Suppressor macrophage treated with lipopolysaccharide for 4 hours (primary cell): ENCODE measurements around the gene ATG16L2.

Experiments
- DNase-seq: peaks from one replicate; pipeline ENCODE4 v3.0.0-alpha.2; 2020

Gene ATG16L2, protein sequence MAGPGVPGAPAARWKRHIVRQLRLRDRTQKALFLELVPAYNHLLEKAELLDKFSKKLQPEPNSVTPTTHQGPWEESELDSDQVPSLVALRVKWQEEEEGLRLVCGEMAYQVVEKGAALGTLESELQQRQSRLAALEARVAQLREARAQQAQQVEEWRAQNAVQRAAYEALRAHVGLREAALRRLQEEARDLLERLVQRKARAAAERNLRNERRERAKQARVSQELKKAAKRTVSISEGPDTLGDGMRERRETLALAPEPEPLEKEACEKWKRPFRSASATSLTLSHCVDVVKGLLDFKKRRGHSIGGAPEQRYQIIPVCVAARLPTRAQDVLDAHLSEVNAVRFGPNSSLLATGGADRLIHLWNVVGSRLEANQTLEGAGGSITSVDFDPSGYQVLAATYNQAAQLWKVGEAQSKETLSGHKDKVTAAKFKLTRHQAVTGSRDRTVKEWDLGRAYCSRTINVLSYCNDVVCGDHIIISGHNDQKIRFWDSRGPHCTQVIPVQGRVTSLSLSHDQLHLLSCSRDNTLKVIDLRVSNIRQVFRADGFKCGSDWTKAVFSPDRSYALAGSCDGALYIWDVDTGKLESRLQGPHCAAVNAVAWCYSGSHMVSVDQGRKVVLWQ

DNA sequence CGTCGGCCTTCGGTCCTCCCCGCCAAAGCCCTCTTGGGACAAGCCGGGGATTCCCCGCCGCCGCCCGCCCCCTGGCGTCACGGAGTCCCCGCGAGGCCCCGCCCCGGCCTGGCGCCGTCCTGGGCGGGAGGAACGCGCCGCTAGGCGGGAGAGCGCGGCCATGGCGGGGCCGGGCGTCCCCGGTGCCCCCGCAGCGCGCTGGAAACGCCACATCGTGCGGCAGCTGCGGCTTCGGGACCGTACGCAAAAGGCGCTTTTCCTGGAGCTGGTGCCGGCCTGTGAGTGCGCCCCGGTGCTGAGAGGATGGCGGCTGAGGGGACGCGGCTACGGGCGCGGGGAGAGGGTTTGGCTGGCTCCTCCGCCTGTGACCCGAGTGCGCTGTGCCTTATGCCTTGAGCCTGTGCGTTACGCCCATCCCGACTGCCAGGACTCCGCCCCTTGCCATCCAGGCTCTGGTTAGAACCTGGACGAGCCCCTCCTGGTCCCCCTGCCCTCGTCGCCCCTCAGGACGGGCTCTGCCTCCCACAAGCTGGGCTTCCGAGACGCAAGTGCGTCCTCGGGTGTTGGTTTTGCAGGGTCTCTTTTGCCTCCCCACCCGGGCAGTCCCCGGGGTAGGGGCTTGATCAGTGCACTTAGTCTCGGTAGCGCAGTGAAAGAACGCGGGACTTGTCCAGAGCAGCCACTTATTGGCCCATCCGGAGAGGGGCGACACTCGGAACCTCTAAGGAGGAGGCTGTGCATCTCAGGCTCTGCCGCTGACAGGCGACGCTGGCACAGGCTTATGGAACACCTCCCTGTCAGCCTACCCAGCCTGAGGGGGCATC, at the start of gene ATG16L2:
ATG16L2 (plus strand) TSS at position 126 of the 824 bp plus-strand sequence; CDS start at position 161, 35 bp downstream.
- peak; percentile 96 for DNase-seq

DNA sequence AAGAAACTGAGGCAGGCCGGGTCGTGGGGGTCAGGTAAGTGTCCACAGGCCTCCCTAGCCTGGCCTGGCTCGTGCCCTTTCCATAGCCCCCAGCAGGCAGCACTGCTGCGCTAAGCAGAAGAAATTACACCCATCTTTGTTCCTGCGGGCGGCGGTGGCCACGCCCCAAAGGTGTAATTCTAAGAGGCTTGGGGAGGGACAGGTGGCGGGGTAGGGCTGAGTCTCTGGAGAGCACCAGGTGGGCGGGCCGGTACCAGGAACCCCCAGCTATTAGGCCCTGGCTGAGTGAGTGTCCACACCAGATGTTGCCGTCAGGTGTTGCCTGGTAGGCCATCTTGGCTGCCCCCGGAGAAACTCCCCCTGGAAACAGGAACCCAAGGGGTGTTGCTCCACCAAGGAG, 49.7 kb upstream of the ATG16L2 start:
- DNase-seq: no peak

DNA sequence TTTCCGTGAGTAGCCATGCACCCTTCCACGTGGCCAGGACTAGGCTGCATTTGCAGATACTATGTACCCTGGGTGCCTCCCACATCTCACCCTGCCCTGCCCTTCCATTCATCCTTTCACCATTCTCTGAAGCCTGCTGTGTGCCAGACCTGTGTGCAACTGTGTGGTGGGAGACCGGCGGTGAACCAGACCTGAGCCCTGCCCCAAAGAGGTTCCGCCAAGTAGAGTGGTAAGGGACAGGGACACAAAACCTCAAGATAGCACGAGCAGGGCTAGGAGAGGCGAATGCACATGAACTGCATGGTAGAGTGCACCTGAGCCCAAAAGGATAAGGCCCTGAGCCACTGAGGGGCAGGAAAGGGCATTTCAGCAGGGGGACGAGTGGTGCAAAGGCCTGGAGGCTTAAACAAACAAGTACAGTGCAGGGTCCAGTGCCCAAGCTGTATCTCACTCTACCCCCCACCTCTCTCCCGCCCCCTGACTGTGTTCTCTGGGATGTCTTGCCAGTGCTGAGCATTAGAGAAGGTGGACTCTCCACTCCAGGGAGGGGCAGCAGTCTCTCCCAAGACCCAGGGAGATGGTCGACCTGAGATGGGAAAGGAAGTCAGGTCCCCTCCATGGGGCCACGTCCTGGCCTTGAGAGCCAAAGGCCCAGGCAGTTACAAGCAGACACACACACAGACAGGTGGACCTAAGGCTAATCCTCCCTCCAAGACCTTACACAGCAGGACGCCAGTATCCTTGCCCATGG, 47.9 kb upstream of the ATG16L2 start:
- DNase-seq: no peak

DNA sequence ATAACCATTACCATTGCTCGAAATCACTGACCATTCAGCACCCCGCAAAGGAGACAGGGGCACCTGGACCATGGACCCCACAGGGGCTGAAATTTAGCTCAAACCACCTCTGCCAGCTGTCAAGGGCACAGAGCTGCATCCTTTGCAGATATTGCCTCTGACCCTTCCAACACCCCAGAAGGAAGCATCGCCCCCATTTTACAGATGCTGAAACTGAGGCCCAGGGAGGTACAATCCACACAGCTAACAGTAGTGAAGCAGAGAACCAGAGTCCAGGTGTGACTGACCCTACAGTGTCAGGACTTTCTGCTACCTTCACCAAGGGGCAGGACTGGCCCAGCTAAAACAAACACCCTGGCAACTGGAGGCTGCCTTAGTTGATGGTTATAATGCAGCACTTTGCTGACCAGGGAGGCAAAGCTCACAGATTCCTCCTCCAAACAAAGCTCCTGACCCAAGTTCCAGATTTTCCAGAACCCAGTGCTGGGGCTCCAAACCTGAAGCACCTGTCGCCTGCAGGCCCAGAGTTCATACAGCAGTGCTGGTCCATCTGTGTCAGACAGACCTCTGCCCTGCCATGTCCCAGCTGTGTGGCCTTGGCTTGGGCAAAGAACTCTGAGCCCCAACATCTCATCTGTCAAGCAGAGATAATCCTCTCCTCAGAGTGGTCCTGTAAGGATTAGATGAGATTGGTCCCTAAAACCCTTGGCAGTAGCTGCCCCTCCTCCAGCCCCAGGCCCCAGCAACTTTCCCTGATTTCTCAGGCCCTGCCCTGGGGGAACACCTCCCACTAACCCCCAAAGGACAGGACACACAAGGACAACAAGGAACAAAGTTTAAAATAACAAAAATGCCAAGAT, 46.8 kb upstream of the ATG16L2 start:
- DNase-seq: no peak

DNA sequence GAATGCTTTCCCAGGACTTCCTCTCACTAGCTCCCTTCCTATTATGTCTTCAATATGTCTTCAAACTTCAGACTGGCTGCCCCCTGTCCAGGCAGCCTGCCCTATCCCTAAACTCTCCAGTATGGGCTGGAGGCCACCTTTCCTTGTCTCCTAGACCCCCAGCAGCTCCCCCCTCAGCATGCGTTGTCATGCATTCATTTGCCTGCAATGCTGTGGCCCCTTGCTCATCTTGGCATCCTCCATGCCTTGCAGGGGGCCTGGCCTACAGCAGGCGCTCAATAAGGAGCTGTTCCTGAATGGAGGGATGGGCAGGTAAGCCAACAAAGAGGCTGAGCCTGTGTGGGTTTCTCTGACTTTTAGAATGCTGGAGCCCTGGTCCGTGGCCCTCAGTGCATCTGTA, 45.6 kb upstream of the ATG16L2 start:
- no peak for DNase-seq

DNA sequence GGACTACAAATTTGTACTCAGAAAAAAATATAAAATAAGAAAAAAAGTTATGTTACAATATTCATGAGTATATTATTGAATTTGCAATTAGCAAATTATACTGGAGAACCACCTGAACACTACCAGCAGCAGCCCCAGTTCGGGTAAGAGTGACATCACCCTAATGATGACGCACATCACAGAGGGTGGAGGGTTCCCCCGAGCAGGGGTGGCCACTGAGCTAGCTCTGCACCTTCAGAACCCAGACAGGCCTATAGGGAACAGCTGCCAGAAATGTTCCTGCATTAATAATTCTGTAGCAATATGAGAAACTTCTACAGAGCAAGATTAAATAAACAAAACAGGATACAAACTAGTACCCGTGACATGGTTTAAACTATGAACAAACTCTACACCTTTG, 44.5 kb upstream of the ATG16L2 start:
- no peak for DNase-seq

DNA sequence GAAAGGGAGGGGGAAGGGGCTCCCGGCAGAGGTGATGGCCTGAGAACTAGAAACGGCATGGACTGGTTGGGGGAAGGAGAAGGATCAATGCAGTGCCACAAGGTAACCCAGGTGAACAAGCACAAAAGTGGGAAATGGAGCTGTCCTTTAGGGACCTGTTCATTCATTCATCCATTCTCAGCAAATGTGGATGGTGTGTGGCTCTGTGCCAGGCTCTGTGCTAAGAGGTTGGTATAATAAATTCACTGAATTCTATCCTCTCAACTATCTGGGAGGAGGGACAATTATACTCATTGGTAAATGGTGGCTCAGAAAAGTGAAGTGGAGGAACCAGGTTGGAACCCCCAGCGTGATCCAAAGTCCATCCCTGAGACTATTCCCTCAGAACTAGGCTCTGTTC, 43.4 kb upstream of the ATG16L2 start:
- no peak for DNase-seq

DNA sequence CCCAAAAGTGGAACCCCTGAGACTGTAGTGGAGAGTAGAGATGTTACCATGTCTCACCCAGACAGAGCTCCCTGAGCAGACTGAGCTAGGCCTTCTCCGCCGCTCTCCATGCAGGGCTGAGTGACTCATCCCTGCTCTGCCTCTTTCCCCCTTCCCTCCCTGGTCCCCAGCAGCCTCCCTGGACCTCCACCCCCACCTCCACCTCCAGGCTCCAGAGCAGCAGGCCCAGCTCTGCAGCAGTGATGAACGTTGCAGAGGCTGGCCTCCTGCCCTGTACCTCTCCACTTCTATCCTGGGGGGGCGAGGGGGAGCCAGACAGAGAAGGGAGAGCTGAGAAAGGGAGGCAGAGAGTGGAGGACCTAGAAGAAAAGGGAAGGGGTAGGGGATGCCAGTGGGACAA, 42.7 kb upstream of the ATG16L2 start:
- no peak for DNase-seq

DNA sequence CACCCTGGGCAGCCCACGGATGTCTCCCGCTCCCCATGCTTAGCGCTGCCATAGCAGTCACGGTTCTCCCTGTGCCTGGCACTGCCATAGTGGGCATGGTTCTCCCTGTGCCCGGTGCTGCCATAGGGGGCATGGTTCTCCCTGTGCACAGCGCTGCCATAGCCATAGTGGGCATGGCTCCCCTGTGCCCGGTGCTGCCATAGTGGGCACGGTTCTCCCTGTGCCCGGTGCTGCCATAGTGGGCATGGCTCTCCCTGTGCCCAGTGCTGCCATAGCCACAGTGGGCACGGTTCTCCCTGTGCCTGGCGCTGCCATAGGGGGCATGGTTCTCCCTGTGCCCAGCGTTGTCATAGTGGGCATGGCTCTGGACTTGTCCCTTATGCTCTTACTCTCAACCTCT, 42.2 kb upstream of the ATG16L2 start:
- no peak for DNase-seq

DNA sequence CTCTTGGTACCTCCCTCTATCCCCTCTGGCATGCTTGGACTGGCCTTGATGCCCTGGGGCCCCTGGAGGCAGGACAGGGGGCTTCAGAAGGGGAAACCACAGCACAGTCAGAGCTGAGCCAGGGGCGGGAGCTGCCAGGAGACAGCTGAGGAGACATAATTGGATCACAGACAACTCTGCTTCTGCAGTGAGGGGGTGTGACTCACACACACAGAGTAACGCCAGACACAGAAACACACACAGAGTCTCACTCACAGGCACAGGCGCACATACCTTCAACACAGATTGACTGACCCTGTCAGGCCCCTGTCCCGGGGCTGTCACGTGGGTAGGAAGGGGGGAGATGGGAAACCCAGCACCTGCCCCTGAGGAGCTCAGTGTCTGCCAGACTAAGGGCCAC, 40.9 kb upstream of the ATG16L2 start:
- DNase-seq: no peak

DNA sequence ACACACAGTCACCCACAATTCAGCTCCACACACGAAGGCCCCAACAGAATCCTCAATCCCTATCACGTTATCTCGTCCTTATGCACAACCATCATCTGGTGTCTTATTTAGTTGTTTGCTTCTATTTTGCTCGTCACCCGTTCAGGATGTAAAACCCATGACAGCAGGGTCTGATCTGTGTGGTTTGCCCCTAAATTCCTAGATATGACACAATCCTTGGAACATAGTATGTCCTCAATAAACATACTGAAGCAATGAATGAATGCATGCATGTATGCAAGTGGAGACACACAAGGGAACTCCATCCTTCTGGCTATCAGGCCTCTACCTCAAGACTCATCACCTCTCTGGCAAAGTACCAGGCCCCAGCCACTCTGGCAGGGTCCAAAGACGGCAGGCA, 40.5 kb upstream of the ATG16L2 start:
- DNase-seq: no peak

DNA sequence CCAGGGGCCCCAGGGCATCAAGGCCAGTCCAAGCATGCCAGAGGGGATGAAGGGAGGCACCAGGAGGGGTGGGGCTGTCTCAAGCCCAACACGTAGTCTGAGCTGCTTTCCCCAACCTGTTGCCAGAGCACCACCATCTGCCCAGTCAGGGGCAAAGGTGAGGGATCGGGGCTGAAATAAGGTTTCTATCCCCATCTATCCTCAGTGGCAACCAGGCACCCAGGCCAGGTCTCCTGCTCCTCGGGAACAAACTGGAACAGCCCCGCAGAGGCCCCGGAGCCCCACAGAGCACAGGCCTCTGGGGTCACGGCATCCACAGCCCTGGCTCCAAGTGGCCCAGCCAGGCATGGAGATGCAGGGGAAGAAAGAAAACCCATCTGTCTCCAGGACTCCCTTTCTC, 39.7 kb upstream of the ATG16L2 start:
- no peak for DNase-seq

DNA sequence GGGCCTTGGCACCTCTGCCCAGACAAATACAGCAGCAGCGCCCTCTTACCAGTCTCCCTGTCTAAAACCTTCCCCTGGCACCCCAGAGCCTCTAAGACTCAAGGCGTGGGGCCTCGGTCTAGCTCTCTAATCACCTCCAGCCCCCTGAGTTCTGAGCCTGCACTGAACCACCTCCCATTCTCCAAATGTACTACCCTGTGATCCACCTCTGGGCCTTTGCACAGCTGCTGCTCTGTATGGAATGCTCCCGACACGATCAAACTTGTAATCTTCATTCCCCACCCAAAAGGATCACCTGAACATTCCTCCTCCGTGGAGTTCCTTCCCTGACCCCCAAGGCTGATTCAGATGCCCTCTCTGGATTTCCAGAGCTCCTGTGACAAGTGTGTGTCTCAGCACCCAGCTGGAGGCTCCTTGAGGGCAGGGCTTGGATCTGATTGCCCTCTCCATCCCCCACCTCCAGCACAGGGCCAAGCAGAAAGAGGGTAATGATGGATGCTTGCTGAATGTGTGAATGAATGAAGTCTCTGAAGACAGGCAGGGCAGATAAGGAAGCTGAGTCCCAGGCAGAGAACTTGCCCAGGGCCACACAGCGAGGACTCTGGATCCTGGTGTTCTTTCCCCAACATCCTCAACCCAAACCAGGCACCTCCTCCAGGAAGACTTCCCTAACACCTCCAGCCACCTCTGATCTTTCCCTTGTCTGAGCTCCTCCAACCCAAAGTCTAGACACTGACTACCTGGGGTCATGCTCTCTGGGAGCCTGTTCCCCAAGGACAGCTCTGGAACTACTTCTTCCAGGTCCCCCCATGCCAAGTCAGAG, 38.7 kb upstream of the ATG16L2 start:
- DNase-seq: no peak

DNA sequence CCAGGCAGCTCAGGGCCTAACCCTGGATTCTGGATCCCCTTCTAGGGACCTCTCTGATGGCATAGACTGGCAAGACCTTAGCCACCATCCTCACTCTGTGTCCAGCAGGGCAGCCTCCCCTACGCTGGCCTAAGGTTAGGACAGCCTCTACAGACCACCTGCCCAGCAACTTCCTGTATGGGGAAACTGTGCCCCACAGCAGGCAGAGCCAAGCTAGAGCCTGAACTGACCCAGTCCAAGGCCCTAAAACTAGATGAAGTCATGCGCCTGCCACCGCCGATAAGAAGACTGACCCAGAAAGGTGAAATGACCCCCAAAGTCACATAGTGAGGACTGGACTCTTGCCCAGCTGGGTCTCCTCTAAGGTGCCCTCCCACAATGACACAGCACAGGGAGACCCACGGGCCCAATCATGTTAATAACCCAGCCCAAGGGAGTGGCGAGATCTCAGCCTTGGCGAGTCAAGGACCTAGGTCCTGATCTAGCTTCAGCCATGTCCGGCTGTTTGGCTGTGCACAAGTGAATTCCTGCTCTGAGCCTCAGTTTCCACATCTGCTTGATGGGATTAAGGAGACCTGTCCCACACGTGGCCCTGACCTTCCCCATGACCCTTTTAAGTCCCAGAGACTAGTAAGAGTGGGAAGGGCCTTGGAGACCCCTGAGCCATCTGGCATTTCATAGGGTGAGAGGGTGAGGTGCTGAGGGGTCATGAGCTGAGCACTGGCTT, 37.9 kb upstream of the ATG16L2 start:
- DNase-seq: no peak

DNA sequence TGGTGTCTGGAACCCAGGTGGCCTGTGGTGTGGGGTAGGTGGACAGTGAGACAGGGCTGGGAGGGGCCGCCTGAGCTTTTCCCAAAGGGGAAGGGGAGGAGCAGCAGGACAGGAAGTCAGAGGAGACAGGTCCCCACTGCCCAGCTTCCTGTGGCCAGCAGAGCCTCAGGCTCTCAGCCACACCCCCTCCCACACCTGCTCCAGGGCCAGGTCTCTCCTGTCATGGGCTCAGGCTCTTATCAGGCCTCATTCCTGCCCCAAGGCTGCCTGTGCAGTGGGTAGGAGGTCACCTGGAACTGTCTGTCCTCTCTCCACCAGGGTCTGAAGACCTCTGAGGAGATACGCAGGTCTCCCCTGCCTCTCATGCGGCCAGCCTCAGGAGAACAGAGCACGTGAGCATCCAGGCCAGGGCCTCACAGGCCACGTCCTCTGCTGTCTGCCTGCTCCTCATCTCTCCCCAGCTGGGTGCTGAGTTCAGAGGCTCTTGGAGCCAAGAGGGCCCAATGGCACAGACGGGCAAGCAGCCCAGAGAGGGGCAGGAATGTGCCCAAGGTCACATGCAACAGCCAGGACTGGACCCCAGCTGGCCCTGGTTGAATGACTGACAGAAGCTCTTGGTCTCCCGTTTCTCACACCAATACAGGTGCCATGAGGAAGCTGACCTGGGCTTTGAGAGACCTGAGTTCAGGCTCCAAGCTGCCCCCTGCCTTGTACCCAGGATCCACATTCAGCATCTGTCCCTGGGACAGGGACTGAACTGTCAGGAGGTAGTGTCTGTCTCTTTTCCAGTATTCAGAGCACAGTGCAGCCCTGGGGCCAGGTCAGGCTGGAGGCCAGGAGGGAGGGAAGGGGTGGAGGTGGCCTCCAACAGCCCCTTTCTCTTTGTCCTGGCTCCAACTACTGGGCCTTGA, 37.1 kb upstream of the ATG16L2 start:
- no peak for DNase-seq

DNA sequence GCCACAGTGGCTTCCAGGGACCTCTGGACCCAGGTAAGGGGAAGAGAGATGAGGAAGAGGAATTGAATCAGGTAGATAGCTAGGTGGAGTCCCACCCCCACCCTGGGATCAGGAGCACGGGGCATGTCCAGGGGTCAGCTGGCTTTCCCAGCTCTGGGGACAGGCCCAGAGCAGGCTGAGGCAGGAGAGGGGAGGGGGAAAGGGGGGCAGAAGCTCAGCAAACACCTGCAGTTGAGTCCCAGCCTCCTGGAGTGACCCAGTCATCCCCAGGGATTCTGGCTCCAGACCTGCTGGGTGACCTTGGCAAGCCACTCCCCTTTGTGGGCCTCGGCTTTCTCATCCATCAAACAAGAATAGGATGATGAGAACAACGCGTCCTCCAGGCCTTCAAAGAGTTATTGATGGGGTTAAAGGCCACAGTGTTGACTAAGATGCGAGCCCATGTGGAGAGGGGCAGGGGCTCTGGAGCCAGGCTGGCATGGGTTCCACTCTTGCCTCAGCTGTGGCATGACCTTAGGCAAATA, 36.4 kb upstream of the ATG16L2 start:
- DNase-seq: no peak

DNA sequence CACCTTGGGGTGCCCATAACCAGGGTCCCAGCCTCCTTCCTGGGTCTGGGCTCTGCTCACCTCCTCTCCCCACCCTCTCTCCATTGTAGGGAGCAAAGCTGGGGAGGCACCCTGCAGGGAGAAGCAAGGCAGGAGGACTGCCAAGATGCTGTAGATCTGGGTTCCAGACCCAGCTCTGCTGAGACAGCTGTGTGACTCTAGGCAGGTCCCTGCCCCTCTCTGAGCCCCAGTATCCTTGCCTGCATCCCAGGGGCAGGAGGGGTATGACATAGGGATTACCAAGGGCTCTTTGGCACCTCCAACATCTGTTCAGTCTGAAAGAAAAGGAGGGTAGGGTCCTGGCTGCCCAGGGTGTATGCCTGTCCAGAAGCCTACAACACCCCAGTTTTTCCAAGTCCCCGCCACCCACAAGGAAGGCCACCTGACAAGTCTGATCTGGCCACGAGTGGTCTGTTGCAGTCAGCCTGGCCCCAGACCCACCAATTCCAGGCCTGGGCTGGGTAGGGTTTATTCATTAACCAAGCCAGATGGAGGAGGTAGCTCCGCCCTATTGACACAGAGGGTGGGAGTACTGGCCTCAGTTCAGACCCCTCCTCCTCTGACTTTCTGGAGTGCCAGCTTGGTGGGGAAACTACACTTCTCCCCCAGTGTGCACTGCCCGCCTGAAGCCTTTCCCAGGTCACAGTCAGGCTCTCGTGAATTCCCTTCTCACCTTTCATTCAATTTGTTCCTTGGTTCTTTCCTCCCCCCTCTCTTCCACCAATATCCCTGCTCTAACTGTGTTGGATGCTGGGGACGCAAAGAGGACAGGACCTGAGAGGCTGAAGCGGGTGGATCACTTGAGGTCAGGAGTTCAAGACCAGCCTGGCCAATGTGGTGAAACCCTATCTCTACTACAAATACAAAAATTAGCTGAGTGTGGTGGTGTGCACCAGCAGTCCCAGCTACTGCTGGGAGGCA, 35.4 kb upstream of the ATG16L2 start:
- DNase-seq: no peak
